Progenitor cell of endocrine pancreas (in vitro differentiated cells): ENCODE results near the gene DCBLD1. TPM values are rescaled to one million over a fixed set of nuclear protein-coding genes. Genes with fewer than 3 reads are reported as not detected.

Experiments used
- DNase-seq: peaks from one replicate; pipeline ENCODE4 v3.0.0; 2021; ENCODE audit warnings: low spot score; ENCODE audit not compliant: unreplicated experiment
- H3K27ac Mint-ChIP-seq: 2 replicates; pipeline ENCODE4 v1.8.0; 2021; ENCODE audit warnings: mild to moderate bottlenecking, moderate library complexity, mixed read lengths
- H3K27me3 Mint-ChIP-seq: 2 replicates; pipeline ENCODE4 v1.8.0; 2021; ENCODE audit warnings: mixed read lengths
- H3K36me3 Mint-ChIP-seq: 2 replicates; pipeline ENCODE4 v1.8.0; 2022; ENCODE audit warnings: mixed read lengths; ENCODE audit not compliant: insufficient read depth
- H3K4me1 Mint-ChIP-seq: 2 replicates; pipeline ENCODE4 v1.8.0; 2021; ENCODE audit warnings: low read depth, mixed read lengths
- H3K4me3 Mint-ChIP-seq: 2 replicates; pipeline ENCODE4 v1.8.0; 2021; ENCODE audit warnings: low read depth, mild to moderate bottlenecking, moderate library complexity, mixed read lengths
- H3K9me3 Mint-ChIP-seq: 2 replicates; pipeline ENCODE4 v1.8.0; 2021; ENCODE audit warnings: low read depth, mixed read lengths
- total RNA-seq: library from RNA; stranded (reverse); gene quantifications from 2 replicates; pipeline ENCODE4 v1.2.1, GENCODE V29; 2021
- TF ChIP-seq, protein P1 (sequence below): fragments of 200-600 bp; sonication (generic); IDR thresholded peaks from one replicate; pipeline ENCODE4 v1.5.0; 2021; ENCODE audit warnings: antibody characterized with exemption, mild to moderate bottlenecking; ENCODE audit not compliant: unreplicated experiment

Gene DCBLD1
- total RNA-seq, 1 donor from 2014 or later: 37.4 TPM

DNA sequence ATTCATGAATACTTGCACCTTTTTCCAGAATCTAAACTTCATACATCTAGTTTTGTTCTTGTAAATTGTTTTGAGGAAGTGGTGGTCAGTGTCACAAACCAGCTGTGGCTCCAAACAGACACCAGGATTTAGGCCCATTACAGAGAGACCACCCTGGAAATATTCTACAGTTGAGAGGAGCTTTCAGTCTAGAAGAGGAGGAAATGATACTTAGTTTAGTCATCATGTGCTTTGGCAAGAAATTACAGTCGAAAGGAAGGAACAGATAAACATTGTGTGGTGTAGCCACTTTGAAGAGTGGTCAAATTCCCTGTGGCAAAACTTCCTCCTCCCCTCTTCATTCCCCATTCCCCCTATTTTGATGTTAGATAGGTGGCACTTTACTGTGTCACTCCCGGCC lies 15.7 kb downstream of the DCBLD1 start:
- Mint-ChIP-seq H3K27me3 (no peaks in the 10 kb centered on the region), H3K36me3 (peaks cover 1% of the 10 kb centered on the region), H3K27ac (no peak overlapping the region), H3K9me3 (no peaks in the 10 kb centered on the region), H3K4me1 (peaks cover 29% of the 10 kb centered on the region), H3K4me3 (no peak overlapping the region)
- TF ChIP-seq, protein P1, sequence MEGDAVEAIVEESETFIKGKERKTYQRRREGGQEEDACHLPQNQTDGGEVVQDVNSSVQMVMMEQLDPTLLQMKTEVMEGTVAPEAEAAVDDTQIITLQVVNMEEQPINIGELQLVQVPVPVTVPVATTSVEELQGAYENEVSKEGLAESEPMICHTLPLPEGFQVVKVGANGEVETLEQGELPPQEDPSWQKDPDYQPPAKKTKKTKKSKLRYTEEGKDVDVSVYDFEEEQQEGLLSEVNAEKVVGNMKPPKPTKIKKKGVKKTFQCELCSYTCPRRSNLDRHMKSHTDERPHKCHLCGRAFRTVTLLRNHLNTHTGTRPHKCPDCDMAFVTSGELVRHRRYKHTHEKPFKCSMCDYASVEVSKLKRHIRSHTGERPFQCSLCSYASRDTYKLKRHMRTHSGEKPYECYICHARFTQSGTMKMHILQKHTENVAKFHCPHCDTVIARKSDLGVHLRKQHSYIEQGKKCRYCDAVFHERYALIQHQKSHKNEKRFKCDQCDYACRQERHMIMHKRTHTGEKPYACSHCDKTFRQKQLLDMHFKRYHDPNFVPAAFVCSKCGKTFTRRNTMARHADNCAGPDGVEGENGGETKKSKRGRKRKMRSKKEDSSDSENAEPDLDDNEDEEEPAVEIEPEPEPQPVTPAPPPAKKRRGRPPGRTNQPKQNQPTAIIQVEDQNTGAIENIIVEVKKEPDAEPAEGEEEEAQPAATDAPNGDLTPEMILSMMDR: no peak
- DNase-seq: no peak

GRCh38 chr6:117501722-117502121 lies 19.2 kb downstream of the DCBLD1 start:
- H3K27me3 Mint-ChIP-seq: no peaks in the 10 kb centered on the region

DNA sequence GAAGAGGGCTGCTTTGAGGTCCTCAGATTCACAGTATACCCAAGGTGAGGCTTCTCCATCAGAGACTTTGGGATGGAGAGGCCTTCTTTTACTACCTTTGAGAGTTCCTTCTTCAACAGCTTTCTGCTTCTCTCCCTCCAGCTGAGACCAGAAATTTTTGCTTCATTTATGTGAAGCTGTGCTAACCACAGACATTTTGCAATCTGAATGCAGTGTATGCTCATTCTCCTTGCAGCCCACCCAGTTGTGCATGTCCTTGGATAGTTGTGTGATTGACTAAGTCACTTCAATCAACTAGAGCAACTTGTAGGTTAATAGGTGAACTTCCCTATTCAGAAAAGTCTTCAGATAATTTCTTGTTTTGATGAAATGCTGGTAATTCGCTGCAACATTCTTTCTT lies 20.1 kb downstream of the DCBLD1 start:
- Mint-ChIP-seq H3K36me3 (peaks cover 9% of the 10 kb centered on the region), H3K27ac (no peak overlapping the region), H3K4me1 (peaks cover 32% of the 10 kb centered on the region), H3K27me3 (no peaks in the 10 kb centered on the region), H3K4me3 (no peak overlapping the region), H3K9me3 (no peaks in the 10 kb centered on the region)
- no peak for DNase-seq
- TF ChIP-seq, protein P1: no peak

More at GRCh38 chr6:117501722-117502121, 19.2 kb downstream of the DCBLD1 start:
- no peaks in the 10 kb centered on the region for H3K9me3 Mint-ChIP-seq
- H3K27ac Mint-ChIP-seq: peak overlapping the region; percentile 60
- TF ChIP-seq, protein P1: no peak
- no peak for DNase-seq
- no peak overlapping the region for H3K4me3 Mint-ChIP-seq
- peaks cover 39% of the 10 kb centered on the region for H3K4me1 Mint-ChIP-seq
- peaks cover 9% of the 10 kb centered on the region for H3K36me3 Mint-ChIP-seq

DNA sequence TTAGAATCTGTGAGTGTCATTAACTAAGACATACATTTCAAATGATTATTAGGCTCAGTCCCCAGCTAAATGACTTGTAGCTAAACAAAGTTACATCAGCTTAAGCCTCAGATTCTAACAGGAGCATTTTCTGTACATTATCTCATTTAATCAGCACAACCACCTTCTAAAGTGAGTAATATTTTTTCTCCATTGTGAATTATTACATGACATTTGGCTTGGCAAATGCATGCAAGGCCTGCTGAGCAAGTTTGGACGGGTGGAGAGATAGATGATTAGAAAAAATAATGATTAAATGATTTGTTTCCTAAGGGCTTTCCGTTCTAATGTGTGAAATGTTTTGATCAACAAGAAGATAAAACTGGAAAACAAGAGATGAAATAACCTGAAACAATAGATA lies 20.7 kb downstream of the DCBLD1 start:
- no peaks in the 10 kb centered on the region for H3K9me3 Mint-ChIP-seq
- peaks cover 35% of the 10 kb centered on the region for H3K4me1 Mint-ChIP-seq
- peaks cover 9% of the 10 kb centered on the region for H3K36me3 Mint-ChIP-seq
- no peak overlapping the region for H3K27ac Mint-ChIP-seq
- no peaks in the 10 kb centered on the region for H3K27me3 Mint-ChIP-seq
- DNase-seq: no peak
- TF ChIP-seq, protein P1: no peak
- no peak overlapping the region for H3K4me3 Mint-ChIP-seq

DNA sequence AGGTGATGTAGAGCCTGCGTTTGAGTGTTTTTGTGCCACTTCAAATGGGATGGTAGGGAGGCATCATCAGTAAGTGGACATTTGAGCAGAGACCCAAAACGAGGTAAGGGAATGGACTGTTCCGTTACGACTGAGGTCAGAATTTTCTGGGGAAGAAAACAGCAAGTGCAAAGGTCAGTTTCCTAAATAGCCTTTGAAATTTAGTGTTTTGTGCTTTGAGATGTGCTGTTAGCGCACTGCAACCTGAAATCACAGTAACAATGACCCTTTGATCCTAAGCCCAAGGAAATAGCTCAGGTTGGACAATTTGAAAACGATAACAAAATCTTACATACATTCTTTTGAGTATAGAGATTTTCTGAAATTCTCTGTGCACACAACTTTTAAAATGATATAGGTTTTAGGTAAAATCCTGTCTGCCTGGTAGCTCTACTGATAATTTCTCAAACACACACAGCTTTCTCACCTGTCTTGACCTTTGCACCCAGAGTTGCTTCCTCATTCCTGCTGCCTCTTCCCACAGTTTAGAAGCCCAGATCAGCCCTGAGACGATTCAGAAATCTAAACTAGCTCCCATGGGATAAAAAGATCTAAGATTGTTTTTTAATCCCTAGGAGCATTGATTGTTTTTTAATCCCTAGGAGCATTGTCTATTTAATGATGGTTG lies 22.1 kb downstream of the DCBLD1 start:
- Mint-ChIP-seq H3K36me3 (peaks cover 12% of the 10 kb centered on the region), H3K27ac (peak overlapping the region; percentile 31)
- TF ChIP-seq, protein P1: no peak

More for the DNA sequence above, 22.1 kb downstream of the DCBLD1 start:
- Mint-ChIP-seq H3K4me3 (no peak overlapping the region), H3K9me3 (no peaks in the 10 kb centered on the region), H3K4me1 (peaks cover 37% of the 10 kb centered on the region), H3K27me3 (no peaks in the 10 kb centered on the region)
- DNase-seq: no peak
